HK-2 (cell line): Measurements from ENCODE around the gene PACRG.

Experiments used
- DNase-seq: peaks from one replicate; pipeline ENCODE4 v3.0.0-alpha.2; 2018; ENCODE audit not compliant: unreplicated experiment

Gene PACRG

GRCh38 chr6:163333701-163334663 is 606.2 kb downstream of the PACRG start:
- no peak for DNase-seq

GRCh38 chr6:163335056-163335455 is 607.3 kb downstream of the PACRG start:
- DNase-seq = no peak

DNA sequence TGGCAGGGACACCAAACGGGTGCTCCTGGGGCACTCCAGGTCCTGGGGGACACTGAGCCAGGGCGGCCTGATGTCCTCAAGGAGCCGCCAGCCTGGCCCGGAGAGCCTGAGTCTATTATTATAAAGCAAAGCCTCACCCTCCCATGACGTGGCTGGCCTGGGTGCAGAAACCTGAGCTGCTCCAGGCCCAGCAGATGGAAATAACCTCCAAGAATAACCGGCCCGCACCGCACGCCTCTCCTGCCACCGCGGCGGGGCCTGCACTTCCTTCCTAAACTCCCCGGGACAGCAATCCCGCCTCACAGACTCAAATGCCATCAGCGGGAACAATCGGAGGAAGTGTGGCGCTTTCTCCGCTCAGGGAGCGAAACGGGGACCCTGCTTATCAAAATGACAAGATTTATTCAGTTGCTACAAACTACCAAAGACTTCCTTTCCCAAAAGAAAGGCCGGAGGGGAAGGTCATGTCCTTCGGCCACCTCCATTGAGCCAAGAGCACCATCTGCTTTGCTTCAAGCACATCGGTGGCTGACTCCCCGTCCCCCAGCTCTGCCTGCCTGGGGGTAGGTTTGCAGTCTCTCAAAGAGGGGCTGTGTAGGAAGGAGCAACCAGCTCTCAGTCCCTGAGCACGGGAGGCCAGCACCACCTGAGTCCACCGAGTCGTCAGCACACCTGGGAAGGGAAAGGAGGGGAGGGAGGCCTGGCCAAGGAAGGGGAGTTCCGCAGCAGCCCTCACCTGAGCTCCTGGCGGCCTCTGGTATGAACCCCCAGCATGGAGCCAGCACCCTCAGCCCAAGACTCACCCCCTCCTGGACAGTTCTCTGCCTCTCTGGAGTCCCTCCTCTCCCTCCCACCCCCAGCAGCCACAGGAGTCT is 608.1 kb downstream of the PACRG start:
- no peak for DNase-seq

DNA sequence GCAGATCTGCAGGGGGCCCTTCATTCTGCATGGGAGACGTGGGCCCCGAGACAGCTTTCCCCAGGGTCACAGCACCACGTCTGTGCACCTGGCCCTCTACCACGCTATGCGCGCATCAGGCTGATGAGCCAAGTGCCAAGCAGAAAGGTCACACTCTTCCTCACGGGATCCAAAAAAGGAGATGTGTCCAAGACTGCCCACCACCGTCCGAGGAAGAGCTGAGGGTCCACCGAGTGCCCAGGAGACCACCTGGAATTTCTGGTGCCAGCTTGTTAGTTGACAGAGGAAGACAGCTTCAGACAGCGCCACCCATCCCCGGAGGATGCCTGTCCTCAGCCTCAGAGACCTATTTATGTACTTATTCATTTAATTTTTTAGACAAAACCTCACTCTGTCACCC is 609.2 kb downstream of the PACRG start:
- DNase-seq = no peak

DNA sequence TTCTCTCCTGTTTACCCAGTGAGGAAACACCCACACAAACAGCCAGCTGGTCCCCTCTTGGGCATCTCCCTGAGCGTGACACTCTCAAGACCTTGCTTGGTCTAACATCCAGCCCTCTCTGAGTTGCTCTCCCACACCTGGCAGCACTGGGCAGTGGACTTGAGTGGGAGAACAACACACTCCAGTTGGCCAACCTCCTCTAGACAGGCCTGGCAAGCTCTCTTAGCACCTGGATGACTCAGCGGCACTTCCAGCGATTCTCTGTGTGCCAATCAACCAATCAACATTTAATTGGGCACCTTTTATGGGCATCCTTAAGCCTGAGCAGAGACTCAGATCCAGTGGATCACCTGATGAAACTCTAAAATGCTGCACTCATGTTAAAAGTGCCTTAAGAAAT is 610.2 kb downstream of the PACRG start:
- no peak for DNase-seq

DNA sequence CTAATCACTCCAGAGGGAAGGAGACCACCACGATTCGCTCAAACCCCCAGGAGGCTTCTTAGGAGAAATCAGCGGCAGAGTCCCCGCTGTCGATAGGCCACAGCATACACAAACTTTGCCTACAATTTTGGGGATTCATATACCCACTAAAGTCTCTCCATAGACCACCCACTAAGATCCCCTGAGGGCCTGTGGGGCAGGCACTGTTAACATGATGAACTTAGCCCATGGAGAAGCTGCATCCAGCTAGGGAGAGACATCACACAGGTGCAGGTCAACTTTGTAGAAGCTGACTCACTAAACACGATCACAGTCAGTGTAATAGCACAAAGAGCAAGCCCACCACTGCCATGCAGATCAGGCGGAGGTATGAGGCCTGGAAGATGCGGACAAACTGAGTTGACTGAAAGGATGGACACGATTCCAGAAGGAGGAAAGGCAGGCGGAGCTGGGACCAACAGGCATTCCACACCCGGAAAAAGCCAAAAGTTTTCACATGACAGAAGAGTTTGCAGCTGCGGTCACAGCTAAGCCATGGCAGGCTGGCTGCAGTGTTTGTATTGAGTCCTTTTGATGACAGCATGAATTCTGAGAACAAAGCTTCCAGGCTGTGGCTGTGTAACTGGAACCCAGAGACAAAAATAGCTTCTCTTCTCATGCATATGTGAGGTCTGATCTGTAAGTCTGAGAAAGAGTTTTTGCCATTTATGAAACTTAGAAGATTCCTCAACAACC is 611.1 kb downstream of the PACRG start:
- DNase-seq = no peak

GRCh38 chr6:163339466-163339865 is 611.7 kb downstream of the PACRG start:
- no peak for DNase-seq

DNA sequence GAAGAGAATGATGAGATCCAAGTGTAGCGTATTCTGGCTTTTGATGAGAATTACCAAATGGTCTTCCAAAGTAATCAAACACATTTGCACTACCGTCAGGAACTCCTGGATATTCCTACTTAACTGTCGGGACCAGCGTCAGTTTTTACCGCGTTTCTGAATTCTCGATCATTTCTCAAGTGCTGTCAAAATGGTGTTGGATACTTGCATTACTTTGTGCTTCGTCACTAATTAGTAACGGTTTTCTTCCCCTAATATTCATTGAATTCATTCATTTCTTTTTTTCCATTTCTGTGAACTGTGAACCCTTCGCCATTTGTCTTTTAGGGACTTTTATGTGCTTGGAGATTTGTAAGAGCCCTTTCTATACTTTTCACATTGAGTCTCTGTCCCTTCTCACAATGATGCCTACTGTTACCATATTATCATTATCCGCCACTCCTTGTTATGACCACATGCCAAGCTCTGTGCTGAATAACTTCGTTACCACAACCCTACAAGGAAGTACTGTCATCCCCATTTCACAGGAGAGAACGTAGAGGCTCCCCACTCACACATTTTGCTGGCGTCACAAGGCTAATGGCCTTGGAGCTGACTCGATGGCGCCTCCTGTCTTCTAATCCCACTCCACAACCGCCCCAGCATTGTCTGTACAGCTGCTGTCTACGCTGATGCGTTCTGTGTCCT is 612.6 kb downstream of the PACRG start:
- DNase-seq = no peak

- no peak for DNase-seq
Observed at GRCh38 chr6:163341224-163342061, 613.7 kb downstream of the PACRG start.

DNA sequence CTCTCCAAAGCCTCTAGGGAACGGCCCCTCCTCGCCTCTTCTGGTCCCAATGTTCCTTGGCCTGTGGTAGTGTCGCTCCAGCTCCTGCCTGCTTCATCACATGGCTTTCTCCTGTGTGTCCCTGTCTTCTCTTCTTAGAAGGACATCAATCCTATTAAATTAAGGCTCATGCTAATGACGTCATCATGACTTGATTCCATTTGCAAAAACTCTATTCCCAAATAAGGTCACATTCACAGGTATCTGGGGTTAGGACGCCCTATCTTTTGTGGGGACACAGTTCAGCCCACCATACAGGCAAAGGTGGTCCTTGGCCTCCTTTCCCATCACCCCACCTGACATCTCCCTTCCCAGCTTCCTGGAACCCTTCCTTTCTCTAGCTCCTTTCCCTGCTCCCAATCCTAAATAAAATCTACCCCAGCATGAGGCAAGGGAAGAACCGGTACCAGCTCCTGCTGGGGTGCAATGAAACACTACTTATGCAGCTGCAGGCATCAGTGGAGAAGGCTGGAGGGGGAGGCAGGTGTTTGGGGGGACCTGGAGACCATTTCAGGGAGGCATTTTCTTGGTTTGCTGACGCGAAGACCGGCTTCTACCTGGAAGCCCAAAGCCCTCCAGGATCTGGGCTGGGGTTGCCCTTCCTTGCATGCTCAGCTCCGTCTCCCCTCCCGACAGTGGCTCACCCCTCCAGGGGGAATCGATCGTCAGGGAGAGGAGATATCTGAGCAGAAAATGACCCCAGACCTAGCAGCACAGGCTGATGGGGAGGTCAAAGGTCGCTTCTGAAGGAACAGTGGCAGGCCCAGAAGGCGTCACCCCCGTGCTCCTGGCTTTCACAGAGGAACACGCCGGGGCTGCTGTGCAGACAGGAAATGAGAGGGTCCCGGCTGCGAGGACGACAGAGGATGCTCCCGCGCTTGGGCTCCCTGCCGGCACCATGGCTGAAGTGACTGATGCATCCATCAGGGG is 615.1 kb downstream of the PACRG start:
- no peak for DNase-seq

GRCh38 chr6:163343609-163344008 is 615.8 kb downstream of the PACRG start:
- no peak for DNase-seq

- DNase-seq = no peak
Observed at GRCh38 chr6:163344411-163344810, 616.6 kb downstream of the PACRG start.

GRCh38 chr6:163345931-163346330 is 618.2 kb downstream of the PACRG start:
- DNase-seq = no peak

DNA sequence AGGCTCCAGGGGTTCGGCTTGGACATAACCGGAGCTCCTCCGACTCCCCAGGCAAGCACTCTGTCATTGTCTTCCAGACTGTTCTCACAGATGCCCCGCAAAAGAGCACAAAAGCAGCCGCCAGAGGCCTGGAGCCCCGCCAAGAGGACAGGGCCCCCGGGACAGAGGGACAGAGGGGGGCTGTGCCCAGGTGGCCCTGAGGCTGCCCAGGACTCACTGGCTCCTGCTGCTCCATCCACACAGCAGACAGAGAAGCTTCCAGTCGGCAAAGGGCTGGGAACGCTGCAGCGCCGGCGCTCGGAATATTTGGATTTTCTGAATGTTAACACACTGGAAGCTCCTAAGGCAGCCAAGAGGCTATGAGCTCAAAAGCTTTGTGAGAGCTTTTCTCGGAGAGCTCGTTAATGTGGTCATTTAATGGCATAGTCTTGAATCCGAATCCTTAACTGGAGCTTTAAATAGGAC is 618.8 kb downstream of the PACRG start:
- DNase-seq = no peak

DNA sequence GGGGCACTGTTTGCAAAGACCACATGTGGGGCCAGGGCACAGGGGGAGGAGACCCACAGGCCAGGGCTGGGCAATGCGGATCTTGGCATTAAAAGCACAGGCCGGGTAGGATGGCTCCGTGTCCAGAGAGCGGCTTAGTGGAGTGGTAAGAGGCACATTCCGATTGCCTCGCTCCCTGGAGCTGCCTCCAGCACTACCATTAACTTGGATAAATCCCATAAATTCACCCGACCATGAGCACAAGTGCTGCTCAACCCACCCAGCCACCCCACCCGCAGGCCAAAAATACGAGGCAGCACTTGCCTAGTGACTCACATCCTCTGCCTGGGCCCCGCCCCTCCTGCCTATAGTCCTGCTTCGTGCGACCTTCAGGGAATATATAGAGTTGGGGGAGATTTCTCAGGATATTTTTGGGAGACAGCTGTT is 619.3 kb downstream of the PACRG start:
- peak; percentile 37 for DNase-seq

GRCh38 chr6:163348789-163349680 is 621.3 kb downstream of the PACRG start:
- no peak for DNase-seq

DNA sequence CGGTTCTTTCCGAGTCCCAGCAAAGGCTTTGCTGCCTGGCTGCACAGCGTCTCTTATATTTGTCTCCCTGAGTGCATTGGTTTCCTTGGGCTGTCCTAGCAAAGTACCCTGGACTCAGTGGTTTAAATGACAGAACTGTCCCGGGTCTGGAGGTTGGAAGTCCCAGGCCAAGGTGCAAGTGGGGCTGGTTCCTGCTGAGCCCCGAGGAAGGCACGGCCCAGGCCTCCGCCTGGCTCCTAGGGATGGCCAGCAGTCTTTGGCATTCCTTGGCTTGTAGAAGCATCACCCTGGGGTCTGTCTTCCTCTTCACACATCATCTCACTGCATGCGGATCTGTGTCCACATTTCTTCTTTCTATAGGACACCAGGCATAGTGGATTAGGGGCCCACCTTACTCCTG is 621.9 kb downstream of the PACRG start:
- DNase-seq = no peak

DNA sequence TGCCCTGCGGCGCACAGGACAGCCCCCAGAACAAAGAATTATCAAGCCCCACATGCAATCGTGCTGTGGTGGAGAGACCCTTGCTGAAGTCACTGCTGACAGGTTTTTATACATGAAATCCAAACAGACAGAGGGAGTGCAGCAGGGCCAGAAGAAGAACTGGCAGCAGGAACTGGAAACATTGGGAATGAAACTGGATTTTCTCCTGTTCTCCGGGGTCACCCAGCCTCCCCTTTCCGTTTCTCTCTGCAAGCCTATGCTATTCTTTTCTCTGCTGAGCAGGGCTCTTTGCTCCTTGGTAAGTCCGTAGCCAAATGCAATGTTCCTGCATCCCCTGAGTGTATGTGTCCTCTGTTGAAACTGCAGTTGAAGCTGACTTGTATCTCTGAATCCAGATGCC is 623.2 kb downstream of the PACRG start:
- DNase-seq = no peak
